ENCODE results near the gene THTPA.
A peak's percentile ranks its signal among the peaks of the same experiment; 100 is the strongest.
"Not testable (repeated sequence)": the region's sequence is repeated elsewhere in the genome, so short reads cannot be mapped to it uniquely, and the experiment has no call there.

The THTPA gene

GRCh38 chr14:23582906-23583760 is 27.1 kb downstream of the THTPA start:
- DNase-seq, result no peak

GRCh38 chr14:23583761-23584526 is 27.9 kb downstream of the THTPA start:
- DNase-seq, result not testable (repeated sequence)

- not testable (repeated sequence) for DNase-seq
Measured at GRCh38 chr14:23584527-23585203, 28.6 kb downstream of the THTPA start.

GRCh38 chr14:23588884-23589598 is 33.0 kb downstream of the THTPA start:
- peak in 48 of 51 donors; percentile 31 to 89 (median 73) for DNase-seq

GRCh38 chr14:23589606-23590005 is 33.5 kb downstream of the THTPA start:
- DNase-seq, result no peak

- no peak for DNase-seq
Measured at GRCh38 chr14:23590198-23590597, 34.1 kb downstream of the THTPA start.

- not testable (repeated sequence) for DNase-seq
Measured at GRCh38 chr14:23594191-23594590, 38.1 kb downstream of the THTPA start.

GRCh38 chr14:23600322-23600707 is 44.2 kb downstream of the THTPA start:
- no peak for DNase-seq

GRCh38 chr14:23600806-23601205 is 44.7 kb downstream of the THTPA start:
- DNase-seq, result no peak

GRCh38 chr14:23601424-23601823 is 45.4 kb downstream of the THTPA start:
- DNase-seq, result no peak

GRCh38 chr14:23601845-23602180 is 45.7 kb downstream of the THTPA start:
- no peak for DNase-seq

GRCh38 chr14:23602181-23603095 is 46.4 kb downstream of the THTPA start:
- no peak for DNase-seq

GRCh38 chr14:23603103-23603502 is 47.0 kb downstream of the THTPA start:
- DNase-seq, result no peak

- DNase-seq, result no peak
Measured at GRCh38 chr14:23604148-23604547, 48.1 kb downstream of the THTPA start.

GRCh38 chr14:23604675-23605170 is 48.7 kb downstream of the THTPA start:
- DNase-seq, result no peak

GRCh38 chr14:23605931-23606585 is 50.0 kb downstream of the THTPA start:
- peak in 1 of 51 donors; percentile 6 for DNase-seq

GRCh38 chr14:23608454-23608853 is 52.4 kb downstream of the THTPA start:
- peak in 7 of 51 donors; percentile 2 to 23 (median 5) for DNase-seq

- no peak for DNase-seq
Measured at GRCh38 chr14:23609001-23609400, 52.9 kb downstream of the THTPA start.

- DNase-seq, result not testable (repeated sequence)
Measured at GRCh38 chr14:23609411-23610089, 53.5 kb downstream of the THTPA start.

All from hypothalamus (tissue), 51 donors.